GM10266 (cell line): ENCODE measurements around the gene USP25.

ENCODE experiments used
- DNase-seq: peaks from one replicate; pipeline ENCODE4 v3.0.0; 2012; ENCODE audit errors: extremely low spot score
- CTCF ChIP-seq: IDR thresholded peaks from 2 replicates; pipeline ENCODE4 v1.5.1; 2012; ENCODE audit warnings: mild to moderate bottlenecking, low read depth; ENCODE audit not compliant: control insufficient read depth, insufficient read depth; ENCODE audit errors: missing control alignments

Gene USP25

GRCh38 chr21:15692711-15693110 lies 37.1 kb upstream of the USP25 start:
- no peak for DNase-seq
- TF ChIP-seq CTCF = no peak

GRCh38 chr21:15695241-15695640 lies 34.5 kb upstream of the USP25 start:
- no peak for DNase-seq
- no peak for TF ChIP-seq CTCF

GRCh38 chr21:15701830-15702229 lies 28.0 kb upstream of the USP25 start:
- no peak for TF ChIP-seq CTCF
- DNase-seq = no peak

GRCh38 chr21:15703932-15704331 lies 25.9 kb upstream of the USP25 start:
- no peak for DNase-seq
- no peak for TF ChIP-seq CTCF

- no peak for TF ChIP-seq CTCF
- no peak for DNase-seq
Observed at GRCh38 chr21:15706696-15707095, 23.1 kb upstream of the USP25 start.

GRCh38 chr21:15713412-15713811 lies 16.4 kb upstream of the USP25 start:
- no peak for DNase-seq
- no peak for TF ChIP-seq CTCF

GRCh38 chr21:15718711-15719110 lies 11.1 kb upstream of the USP25 start:
- no peak for DNase-seq
- no peak for TF ChIP-seq CTCF
